Stimulated activated CD4-positive, alpha-beta T cell treated with anti-CD3 and anti-CD28 coated beads, Interleukin-1b, Interleukin-23, amount 100 ng/mL, for 24 hours (primary cell): ENCODE data around the gene CNKSR3.
A peak's percentile ranks its signal among the peaks of the same experiment; 100 is the strongest.

Source experiments
- DNase-seq, 4 experiments: peaks; one replicate each; pipeline ENCODE4 v3.0.0-alpha.2; 2020; ENCODE audit warnings: low read depth in 4 of 4, low spot score in 1 of 4

The CNKSR3 gene

DNA sequence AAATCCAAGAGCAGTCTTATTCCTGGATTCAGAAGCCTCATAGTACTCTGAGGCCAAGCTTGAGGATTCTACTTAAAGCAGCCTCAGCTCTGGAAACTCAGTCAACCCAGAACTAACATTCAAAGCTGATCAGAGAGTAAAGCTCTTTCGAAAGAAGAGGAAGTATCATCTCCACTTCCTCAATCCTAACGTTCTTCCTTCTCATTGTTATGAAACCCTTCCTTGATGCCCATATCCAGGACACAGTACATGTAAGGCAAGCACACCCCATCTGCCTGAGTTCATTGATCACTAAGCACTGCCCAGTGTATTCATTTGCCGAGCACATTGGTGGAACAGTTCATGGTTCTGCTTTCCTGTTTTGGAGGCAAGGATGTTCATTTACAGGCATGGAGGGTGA lies 153.8 kb downstream of the CNKSR3 start, which contains the start of gene IPCEF1:
IPCEF1 (minus strand) TSS at position 114 of the 400 bp plus-strand sequence. CDS start 90,856 bp downstream, outside the sequence.
- no peak for DNase-seq

DNA sequence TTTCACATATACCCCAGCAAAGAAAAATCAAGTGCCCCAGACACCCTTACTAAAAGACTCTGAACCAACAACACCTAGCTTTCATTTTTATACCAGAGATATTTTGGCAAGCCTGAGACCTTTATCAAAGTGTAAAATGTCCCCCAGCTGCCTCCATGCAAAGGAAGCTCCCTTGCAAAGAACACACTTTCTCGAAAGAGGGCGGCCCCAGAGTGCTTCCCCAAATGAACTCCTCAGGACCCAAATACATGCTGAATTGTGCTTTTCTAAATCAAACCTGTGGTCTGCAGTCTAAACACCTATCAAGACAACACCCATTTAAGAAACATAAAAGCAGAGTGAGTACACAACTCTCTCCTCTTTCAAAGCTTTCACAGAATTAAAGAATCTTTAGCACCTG lies 154.4 kb downstream of the CNKSR3 start:
- no peak for DNase-seq

DNA sequence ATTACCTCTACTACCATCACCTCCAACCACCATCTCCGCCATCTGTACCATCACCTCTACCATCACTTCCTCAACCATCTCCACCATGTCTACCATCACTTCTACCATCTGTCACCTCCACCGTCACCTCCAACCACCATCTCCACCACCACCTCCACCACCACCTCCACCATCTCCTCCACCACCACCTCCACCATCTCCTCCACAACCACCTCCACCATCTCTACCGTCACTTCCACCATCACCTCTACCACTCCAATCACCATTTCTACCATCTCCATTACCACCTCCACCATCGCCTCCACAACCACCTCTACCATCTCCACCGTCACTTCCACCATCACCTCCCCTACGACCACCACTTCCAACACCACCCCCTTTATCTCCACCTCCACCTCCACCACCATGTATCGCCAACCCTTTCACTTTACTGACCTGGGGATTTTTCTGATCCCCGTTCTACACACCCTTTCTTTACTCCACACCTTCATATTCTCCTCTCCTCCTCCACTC lies 156.2 kb downstream of the CNKSR3 start:
- DNase-seq = no peak

DNA sequence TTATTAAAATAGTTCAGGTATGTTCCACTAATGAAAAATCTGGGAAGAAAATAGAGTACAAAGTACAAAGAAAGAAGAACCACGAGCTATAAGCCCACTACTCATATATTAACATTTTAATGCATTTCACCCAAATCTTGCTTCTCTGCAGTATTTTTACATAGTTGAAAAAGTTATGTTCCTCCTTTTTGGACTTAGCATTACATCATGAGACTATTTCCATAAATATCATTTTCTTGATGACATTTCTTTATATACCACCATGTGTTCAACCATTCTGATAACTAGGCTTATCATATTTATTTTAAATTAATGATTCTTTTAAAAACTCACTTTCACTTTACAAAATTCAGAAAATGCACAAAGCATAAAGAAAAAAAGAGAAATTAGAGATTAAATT lies 156.9 kb downstream of the CNKSR3 start:
- DNase-seq = no peak

GRCh38 chr6:154352898-154353585 lies 157.4 kb downstream of the CNKSR3 start:
- DNase-seq = peak in 2 of 4 experiments; percentile 16 to 32

- no peak for DNase-seq
Observed at GRCh38 chr6:154350293-154350692, 160.2 kb downstream of the CNKSR3 start.

GRCh38 chr6:154347981-154348380 lies 162.5 kb downstream of the CNKSR3 start:
- no peak for DNase-seq

DNA sequence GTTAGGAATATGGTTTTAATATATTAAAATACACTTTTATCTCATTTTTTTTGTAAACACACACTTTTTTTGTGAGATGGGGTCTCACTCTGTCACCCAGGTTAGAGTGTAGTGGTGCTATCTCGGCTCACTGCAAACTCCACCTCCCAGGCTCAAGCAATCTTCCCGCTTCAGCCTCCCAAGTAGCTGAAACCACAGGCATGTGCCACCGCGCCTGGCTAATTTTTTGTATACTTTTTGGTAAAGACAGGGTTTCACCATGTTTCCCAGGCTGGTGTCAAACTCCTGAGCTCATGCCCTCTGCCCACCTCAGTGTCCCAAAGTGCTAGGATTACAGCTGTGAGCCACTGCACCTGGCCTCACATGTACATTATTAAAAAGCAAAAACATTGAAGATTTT lies 164.7 kb downstream of the CNKSR3 start:
- no peak for DNase-seq

DNA sequence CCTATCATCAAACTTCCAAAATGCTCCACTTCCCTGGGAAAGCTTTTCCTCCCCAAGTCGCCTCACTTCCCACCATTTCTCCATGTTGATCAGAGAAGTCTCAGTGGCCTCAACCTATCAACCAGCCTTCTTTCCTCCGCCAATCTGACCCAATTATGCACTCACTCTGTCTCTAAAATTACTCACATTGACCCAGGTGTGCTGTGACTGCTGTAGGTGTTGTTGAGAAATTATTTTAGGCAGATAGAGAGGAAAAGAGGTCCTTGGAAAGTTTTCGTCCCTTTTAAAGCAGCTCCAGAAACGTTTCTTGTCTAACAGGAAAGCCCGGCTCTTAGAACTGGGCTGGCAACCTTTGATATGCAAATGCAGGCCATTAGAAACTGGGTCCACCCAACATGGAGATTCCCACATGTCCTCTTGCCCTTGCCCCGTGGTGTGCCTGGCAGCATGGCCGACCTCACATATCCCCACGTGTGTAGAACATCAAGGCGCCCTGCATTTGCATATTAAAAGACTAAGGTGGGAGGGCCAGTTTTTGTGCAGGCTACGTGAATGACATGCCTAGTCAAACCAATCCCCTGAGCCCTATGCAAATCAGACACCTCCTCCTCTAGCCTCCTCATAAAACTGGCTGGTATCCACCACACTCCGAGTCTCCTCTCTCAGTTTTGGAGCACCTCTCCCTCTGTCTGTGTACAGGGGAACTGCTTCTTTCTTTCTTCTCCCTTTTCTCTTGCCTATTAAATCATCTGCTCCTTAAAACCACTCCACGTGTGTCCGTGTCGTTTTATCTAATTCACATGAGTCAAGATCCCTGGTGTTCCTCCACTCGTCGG lies 166.8 kb downstream of the CNKSR3 start:
- no peak for DNase-seq

GRCh38 chr6:154341871-154342270 lies 168.6 kb downstream of the CNKSR3 start:
- no peak for DNase-seq

- no peak for DNase-seq
Observed at GRCh38 chr6:154341336-154341735, 169.1 kb downstream of the CNKSR3 start.
